Measurements from ENCODE around the gene IL17C. TPM values are rescaled to one million over a fixed set of nuclear protein-coding genes. Genes with fewer than 3 reads are reported as not detected.

The IL17C gene
- total and polyA plus RNA-seq, 4 donors, result 0.14 to 1.8 TPM; not detected in 2

DNA sequence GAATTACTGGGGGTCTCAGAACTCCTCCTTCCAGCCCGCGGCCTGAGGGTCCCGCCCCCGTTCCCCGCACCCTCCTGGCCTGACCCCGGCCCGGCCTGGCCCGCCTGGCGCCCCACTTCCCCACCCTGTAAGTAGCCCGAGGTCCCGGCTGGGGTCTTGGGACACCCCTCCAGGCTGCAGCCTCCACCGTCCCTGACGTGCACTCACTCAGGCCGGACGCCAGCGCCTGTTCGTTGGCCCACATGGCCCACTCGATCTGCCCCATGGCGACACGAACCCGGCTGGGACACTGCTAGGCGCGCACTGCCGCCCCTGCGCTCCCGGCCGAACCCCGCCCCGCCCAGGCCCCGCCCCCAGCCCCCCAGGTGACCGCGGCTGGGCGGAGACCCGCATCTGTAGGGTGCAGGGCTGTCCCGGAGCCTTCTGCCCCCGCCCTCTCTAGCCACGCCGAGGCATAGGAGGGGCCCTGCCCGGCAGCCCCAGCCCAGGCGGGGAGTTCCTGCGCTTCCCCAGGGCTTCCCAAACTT is 12.4 kb downstream of the IL17C start, which contains the start of gene CYBA:
CYBA (minus strand) TSS at position 305 of the 527 bp plus-strand sequence; CDS start at position 265, 40 bp downstream.
- peaks cover 0 to 40% (median 6%) of the 10 kb centered on the region in 4 donors for H3K36me3 ChIP-seq (ENCODE audit: control insufficient read depth in 4 of 4, insufficient read depth in 4 of 4, low read length in 4 of 4)

DNA sequence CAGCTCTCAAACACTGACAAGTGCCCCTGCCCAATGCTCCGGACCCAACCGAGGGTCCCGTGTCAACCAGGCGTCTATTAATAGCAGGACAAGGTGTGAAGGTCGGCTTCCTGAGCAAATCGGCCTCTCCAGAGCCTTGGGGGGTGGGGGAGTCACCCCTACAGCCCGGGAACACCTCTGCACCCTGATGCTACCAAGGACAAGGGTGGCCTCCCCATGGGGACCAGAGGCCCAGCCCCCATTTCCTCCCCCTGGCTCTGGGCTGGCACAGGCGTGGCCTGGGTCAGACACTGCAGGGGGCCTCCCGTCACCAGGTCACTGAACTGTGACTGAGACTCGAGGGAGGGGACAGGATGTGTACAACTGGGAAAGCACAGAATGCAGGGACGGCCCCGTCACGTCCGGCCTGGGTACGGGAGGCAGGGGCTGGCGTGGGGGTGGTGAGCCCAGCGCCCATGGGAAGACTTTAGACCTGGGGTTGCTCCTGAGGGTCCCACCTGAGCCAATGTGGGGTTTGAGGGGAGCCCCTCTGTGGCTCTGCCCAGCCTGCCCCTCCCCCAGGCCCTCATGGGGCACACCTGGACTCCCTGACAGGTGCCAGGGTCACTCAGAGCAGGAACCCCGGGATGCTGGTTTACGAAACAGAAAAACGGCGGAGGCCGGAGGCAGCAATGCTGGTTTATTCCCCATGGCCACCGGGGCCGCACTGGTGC is 13.1 kb downstream of the IL17C start:
- H3K27me3 ChIP-seq (ENCODE audit: control insufficient read depth in 3 of 3, insufficient read depth in 3 of 3, low read length in 2 of 3), result no peaks in the 10 kb centered on the region
- H3K9ac ChIP-seq (ENCODE audit: insufficient read depth in 1 of 2, low read length in 2 of 2), result peak overlapping the region in 1 of 2 donors; percentile 61
- peak; percentile 25 for ATAC-seq (ENCODE audit: insufficient read depth, low FRiP score)
- H3K36me3 ChIP-seq (ENCODE audit: control insufficient read depth in 4 of 4, insufficient read depth in 4 of 4, low read length in 4 of 4), result peaks cover 0 to 45% (median 6%) of the 10 kb centered on the region in 4 donors
- H3K9me3 ChIP-seq (ENCODE audit: control insufficient read depth in 4 of 4, insufficient read depth in 3 of 4, low read length in 3 of 4), result no peaks in the 10 kb centered on the region
- H3K27ac ChIP-seq (ENCODE audit: low read depth in 1 of 2, low read length in 1 of 2), result peak overlapping the region; percentile 14 to 87
- no peak overlapping the region for H3K4me3 ChIP-seq
- WGBS, 2 donors, result 32 to 34% methylated on average over 24 of the region's 24 CpGs
- peak; percentile 46 to 72 (median 59) for DNase-seq
- TF ChIP-seq, protein P1, sequence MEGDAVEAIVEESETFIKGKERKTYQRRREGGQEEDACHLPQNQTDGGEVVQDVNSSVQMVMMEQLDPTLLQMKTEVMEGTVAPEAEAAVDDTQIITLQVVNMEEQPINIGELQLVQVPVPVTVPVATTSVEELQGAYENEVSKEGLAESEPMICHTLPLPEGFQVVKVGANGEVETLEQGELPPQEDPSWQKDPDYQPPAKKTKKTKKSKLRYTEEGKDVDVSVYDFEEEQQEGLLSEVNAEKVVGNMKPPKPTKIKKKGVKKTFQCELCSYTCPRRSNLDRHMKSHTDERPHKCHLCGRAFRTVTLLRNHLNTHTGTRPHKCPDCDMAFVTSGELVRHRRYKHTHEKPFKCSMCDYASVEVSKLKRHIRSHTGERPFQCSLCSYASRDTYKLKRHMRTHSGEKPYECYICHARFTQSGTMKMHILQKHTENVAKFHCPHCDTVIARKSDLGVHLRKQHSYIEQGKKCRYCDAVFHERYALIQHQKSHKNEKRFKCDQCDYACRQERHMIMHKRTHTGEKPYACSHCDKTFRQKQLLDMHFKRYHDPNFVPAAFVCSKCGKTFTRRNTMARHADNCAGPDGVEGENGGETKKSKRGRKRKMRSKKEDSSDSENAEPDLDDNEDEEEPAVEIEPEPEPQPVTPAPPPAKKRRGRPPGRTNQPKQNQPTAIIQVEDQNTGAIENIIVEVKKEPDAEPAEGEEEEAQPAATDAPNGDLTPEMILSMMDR (IDR thresholded peaks at IDR 0.05; ENCODE audit: control extremely low read depth, extremely low read depth), result no peak
- H3K4me1 ChIP-seq (ENCODE audit: control insufficient read depth in 5 of 5, insufficient read depth in 5 of 5, low read length in 5 of 5), result peaks cover 0 to 14% (median 6%) of the 10 kb centered on the region in 5 donors

More for the DNA sequence above, 12.4 kb downstream of the IL17C start, which contains the start of gene CYBA:
- H3K27ac ChIP-seq (ENCODE audit: low read depth in 1 of 2, low read length in 1 of 2), result peak within 1 kb of the TSS; percentile 17 to 87
- H3K4me3 ChIP-seq, result peak within 1 kb of the TSS; percentile 55
- ATAC-seq (ENCODE audit: insufficient read depth, low FRiP score) (peak; percentile 81), DNase-seq (peak; percentile 54 to 69 (median 61))
- TF ChIP-seq, protein P1 (IDR thresholded peaks at IDR 0.05; ENCODE audit: control extremely low read depth, extremely low read depth), result no peak
- WGBS, 2 donors, result 0 to 1% methylated on average over 28 to 41 of the region's 41 CpGs
- H3K9ac ChIP-seq (ENCODE audit: insufficient read depth in 1 of 2, low read length in 2 of 2), result peak within 1 kb of the TSS; percentile 55 to 61
- peaks cover 0 to 14% (median 6%) of the 10 kb centered on the region in 5 donors for H3K4me1 ChIP-seq (ENCODE audit: control insufficient read depth in 5 of 5, insufficient read depth in 5 of 5, low read length in 5 of 5)
- no peaks in the 10 kb centered on the region for H3K9me3 ChIP-seq (ENCODE audit: control insufficient read depth in 4 of 4, insufficient read depth in 3 of 4, low read length in 3 of 4)
- H3K27me3 ChIP-seq (ENCODE audit: control insufficient read depth in 3 of 3, insufficient read depth in 3 of 3, low read length in 2 of 3), result no peaks in the 10 kb centered on the region

DNA sequence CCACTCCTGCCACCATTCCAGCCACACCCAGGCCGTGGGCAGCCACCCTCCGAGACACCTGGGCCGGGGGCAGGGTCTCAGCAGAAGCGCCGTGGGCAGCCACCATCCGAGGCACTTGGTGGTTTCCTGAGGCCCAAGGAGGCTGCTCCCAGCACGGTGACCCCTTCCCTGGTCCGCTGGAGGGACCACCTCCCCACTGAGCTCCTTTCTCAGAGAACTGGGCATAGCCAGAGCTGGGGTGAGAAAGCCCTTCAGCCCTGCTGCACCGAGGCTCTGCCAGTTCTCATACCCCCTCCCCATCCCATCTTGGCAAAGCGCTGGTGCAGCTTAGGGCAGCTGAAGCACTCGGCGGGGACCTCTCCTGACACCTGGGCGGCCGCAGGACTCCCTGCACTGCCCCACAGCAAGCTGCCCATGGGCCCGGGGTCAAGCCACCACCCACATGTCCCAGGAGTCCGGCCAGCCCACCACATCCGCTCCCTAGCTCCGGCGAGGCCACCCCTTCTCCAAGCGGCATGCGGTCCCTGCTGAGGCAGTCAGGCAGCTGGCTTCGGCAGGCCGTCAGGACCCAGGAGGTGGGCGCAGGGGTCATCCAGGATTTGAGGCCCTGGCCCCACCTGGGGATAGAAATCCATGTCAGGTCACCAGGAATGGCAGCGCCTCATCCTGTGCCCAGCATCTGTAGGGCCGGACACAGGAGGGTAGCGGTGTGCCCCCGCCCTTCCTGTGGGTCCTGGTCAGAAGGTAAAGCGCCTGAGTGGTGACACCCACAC is 13.8 kb downstream of the IL17C start:
- WGBS, 2 donors, result 83 to 87% methylated on average over 26 to 29 of the region's 29 CpGs
- peaks cover 0 to 14% (median 6%) of the 10 kb centered on the region in 5 donors for H3K4me1 ChIP-seq (ENCODE audit: control insufficient read depth in 5 of 5, insufficient read depth in 5 of 5, low read length in 5 of 5)
- H3K9ac ChIP-seq (ENCODE audit: insufficient read depth in 1 of 2, low read length in 2 of 2), result no peak overlapping the region
- no peaks in the 10 kb centered on the region for H3K9me3 ChIP-seq (ENCODE audit: control insufficient read depth in 4 of 4, insufficient read depth in 3 of 4, low read length in 3 of 4)
- H3K36me3 ChIP-seq (ENCODE audit: control insufficient read depth in 4 of 4, insufficient read depth in 4 of 4, low read length in 4 of 4), result peaks cover 0 to 49% (median 6%) of the 10 kb centered on the region in 4 donors
- H3K4me3 ChIP-seq, result no peak overlapping the region
- ATAC-seq (ENCODE audit: insufficient read depth, low FRiP score) (no peak), DNase-seq (no peak)
- TF ChIP-seq, protein P1 (IDR thresholded peaks at IDR 0.05; ENCODE audit: control extremely low read depth, extremely low read depth), result no peak
- peak overlapping the region in 1 of 2 donors; percentile 87 for H3K27ac ChIP-seq (ENCODE audit: low read depth in 1 of 2, low read length in 1 of 2)
- no peaks in the 10 kb centered on the region for H3K27me3 ChIP-seq (ENCODE audit: control insufficient read depth in 3 of 3, insufficient read depth in 3 of 3, low read length in 2 of 3)

All from lung (tissue), 12 donors.